Globus pallidus (tissue), 1 donor: ENCODE results near the gene LRRC42.

ENCODE experiments used
- DNase-seq: peaks from one replicate; pipeline ENCODE4 v3.0.0-alpha.2; 2015; ENCODE audit warnings: low spot score

LRRC42 gene

GRCh38 chr1:54004481-54005049 is 58.4 kb downstream of the LRRC42 start:
- DNase-seq, result no peak

DNA sequence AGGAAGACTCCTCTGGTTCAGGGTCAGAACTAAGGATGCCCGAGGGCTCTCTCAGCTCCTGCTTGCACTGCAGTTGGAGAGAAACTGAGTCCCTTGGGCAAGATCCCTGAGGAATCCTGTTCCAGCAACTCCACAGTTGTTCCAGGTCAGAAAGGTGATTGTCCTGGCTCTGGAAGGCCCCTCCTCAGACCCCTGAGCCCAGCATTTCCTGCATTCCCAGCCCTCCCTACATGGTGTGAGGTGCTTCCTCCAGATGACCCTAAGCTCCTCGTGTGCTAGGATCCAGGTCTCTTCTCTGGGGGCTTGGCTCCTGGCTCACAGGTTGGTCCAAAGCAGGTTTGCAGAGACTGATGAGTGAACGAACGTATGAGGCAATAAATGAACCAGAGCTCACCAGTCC is 60.4 kb downstream of the LRRC42 start:
- no peak for DNase-seq

DNA sequence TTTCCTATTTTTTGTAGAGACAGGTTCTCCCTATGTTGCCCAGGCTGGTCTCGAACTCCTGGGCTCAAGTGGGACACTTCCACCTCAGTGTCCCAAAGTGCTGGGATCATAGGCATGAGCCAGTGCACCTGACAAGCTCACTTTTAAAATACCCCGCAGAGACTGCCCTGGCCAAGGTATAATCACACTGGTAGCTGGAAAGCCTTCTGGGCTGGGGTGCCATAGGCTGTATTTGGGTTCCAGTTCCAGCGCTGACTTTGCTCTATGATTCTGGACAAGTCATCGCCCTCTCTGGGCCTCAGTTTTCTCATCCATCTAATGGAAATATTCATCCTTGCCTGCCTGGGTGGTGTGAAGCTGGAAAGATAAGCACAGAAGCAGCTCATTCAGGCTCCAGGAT is 61.5 kb downstream of the LRRC42 start:
- DNase-seq, result no peak

- no peak for DNase-seq
These were observed 62.7 kb downstream of the LRRC42 start for GRCh38 chr1:54008876-54009275.

DNA sequence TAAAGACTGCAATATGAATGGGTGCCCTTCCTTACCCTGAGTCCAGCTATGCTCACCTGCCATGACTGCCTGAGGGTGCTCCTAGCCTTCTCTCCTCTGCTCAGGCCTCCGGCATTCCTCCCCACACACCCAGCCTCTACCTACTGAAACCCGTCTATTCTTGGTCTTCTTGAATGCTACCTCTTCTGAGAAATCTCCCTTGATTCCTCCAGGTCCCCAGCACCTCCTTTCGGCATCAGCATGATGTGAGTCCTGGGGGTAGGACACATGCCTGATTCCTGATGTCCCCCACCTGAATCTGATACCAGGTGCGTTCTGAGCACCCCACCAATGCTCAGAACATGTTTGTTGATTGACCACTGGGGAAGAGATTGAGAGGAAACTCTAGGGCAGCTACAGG is 63.3 kb downstream of the LRRC42 start:
- DNase-seq, result no peak

GRCh38 chr1:54010415-54011117 is 64.4 kb downstream of the LRRC42 start:
- no peak for DNase-seq

GRCh38 chr1:54011316-54012007 is 65.3 kb downstream of the LRRC42 start:
- DNase-seq, result no peak

DNA sequence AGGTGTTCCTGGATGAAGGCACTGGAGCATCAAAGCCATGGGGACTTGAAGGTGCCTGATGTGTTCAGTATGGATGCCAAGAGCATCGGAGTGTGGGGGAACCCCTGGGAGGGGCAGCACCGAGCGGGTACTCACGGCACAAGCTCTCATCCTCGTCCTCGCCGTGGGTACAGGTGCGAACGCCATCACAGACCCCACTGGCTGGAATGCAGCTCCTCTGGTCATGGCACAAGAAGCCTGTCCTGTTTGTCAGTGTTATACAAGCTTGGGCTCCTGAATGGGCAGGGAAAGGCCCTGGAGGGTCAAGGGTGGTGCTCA is 65.8 kb downstream of the LRRC42 start:
- no peak for DNase-seq

DNA sequence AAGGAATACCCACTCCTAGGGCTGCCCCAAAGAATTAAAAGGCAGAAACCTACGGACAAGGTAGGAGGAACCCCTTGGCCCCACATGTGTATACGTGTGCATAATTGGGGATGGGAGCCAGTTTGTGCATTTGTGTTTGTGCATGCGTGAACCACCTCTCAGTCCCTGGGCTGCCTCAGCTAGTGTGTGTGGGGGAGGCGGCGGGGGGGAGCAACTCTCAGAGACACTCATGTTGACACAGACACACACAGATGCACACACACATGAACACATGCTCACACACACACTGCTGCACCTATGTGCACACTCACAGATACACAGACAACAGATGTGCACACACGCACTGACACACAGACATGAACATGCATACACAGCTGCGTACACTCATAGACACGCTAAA is 66.7 kb downstream of the LRRC42 start:
- DNase-seq, result no peak

- DNase-seq, result no peak
These were observed 67.4 kb downstream of the LRRC42 start for GRCh38 chr1:54013393-54014008.

DNA sequence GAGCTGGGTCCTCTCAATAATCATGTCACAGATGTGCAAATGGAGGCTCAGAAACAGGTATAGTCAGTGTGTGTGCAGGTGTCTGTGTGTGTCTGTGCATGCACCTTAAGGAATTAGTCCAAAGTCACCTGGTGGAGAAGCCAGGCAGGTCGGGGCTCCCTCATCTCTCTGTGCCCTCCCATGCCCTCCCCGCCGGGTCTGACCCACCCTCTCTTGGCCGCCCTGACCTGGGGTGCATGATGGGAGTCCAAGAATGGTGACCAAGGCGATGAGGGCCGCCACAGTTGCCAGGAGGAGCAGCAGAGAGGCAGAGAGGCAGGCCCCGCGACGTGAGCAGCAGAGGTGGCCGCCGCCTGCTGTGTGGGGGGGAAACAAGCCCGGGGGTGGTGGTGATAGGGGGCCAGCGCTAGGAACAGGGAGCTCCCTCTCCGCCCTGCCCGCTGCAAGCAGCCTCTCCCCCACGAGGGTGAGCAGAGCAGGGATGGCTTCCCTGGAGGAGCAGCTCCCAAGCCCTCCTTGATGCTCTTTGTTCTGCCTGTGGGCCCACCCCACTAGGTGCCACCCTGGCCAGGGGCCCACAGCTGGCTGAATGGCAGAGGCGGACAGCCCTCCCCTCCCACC is 68.0 kb downstream of the LRRC42 start:
- no peak for DNase-seq

DNA sequence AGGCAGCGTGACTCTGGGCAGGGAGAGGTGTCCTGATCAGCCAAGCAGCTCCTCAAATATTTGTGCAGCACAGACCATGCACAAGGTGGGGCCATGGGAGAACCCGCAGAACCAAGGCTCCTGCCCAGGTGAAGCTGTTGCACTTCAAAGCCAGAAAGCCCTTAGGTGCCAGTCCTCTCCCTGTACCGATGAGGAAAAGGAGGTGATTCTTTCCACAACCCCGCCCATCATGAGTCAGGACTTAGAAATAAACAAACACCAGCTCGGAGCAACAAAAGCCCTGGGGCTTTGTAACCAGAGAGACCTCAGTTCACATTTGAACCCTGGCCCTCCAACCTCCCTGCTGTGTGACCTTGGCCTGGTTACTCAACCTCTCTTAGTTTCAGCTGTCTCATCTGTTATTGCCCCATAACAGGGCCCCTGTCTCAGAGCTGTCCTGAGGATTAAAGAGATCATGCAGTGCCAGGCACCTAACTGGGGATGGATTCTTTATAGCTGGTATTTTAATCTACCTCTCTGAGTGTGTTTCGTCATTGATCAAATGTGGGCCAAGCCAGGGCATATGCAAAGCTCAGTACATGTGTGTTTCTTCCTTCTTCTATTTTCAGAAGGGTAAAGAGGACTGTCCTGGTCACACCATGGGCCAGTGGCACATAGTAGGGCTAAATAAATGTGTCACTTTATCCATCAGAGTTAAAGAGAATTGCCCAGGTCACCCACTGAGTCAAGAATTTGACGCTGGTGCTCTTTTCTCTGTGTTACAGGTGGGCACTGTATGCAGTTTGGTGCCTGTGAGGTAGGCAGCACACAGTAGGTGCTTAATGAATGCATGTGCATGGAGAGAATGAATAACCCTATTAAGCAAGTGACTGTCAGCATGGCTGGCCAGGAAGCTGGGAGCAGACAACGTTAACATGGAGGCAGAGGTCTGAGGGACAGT is 70.5 kb downstream of the LRRC42 start:
- no peak for DNase-seq
